SK-N-SH (cell line): Measurements from ENCODE around the gene GRAP. TPM values are rescaled to one million over a fixed set of nuclear protein-coding genes. Genes with fewer than 3 reads are reported as not detected.

Experiments used
- CTCF ChIA-PET: fragments of 300-600, 350-600 bp; formaldehyde crosslinking; extraction: SDS; loops from one replicate; lab custom pipeline; 2021; lab: Yijun Ruan, JAX
- POLR2A ChIA-PET: fragments of 350-600 bp; sonication (Branson Sonifier 250); formaldehyde crosslinking; extraction: SDS; loops from one replicate; lab custom pipeline; 2020; ENCODE audit warnings: antibody characterized with exemption, inconsistent platforms; lab: Yijun Ruan, JAX
- DNase-seq: peaks from one replicate; pipeline ENCODE4 v3.0.0; 2012
- H2AFZ ChIP-seq: fragments of 200-600 bp; sonication (generic); 2 replicates; pipeline ENCODE4 v1.8.1; 2016; ENCODE audit warnings: antibody characterized with exemption, mild to moderate bottlenecking, low read depth
- H3F3A ChIP-seq: fragments of 200-600 bp; sonication (generic); replicated peaks from 2 replicates; pipeline ENCODE3; 2016; ENCODE audit warnings: antibody characterized with exemption, mild to moderate bottlenecking; ENCODE audit not compliant: insufficient read depth
- H3K27ac ChIP-seq, 2 experiments: fragments of 200-500 bp in 1 of 2; fragments of 200-600 bp in 1 of 2; sonication (Bioruptor generic) in 1 of 2; sonication (generic), shearing (Covaris generic) in 1 of 2; 2 replicates each; pipeline versions ENCODE4 v1.5.1 to v1.6.1; 2014 to 2016; ENCODE audit warnings: low read depth in 2 of 2, inconsistent platforms in 1 of 2, low read length in 1 of 2, mild to moderate bottlenecking in 1 of 2, mixed read lengths in 1 of 2
- H3K27me3 ChIP-seq: fragments of 200-600 bp; sonication (generic), shearing (Covaris generic); 2 replicates; pipeline ENCODE4 v1.6.1; 2016; ENCODE audit warnings: mixed run types; ENCODE audit not compliant: insufficient read depth
- H3K36me3 ChIP-seq, 2 experiments: fragments of 200-500 bp in 1 of 2; fragments of 200-600 bp in 1 of 2; sonication (Bioruptor generic) in 1 of 2; sonication (generic) in 1 of 2; replicated peaks in 1 of 2; 2 replicates each; pipeline versions ENCODE3 to v1.5.1; 2014 to 2016; ENCODE audit warnings: low read length in 1 of 2, mild to moderate bottlenecking in 1 of 2; ENCODE audit not compliant: insufficient read depth in 2 of 2, control insufficient read depth in 1 of 2
- H3K4me1 ChIP-seq, 2 experiments: fragments of 200-500 bp in 1 of 2; fragments of 200-600 bp in 1 of 2; sonication (Bioruptor generic) in 1 of 2; sonication (generic), shearing (Covaris generic) in 1 of 2; 2 replicates each; pipeline versions ENCODE4 v1.5.1 to v1.6.1; 2014 to 2016; ENCODE audit warnings: low read depth in 1 of 2, low read length in 1 of 2, mixed run types in 1 of 2; ENCODE audit not compliant: insufficient read depth in 2 of 2, control insufficient read depth in 1 of 2
- H3K4me2 ChIP-seq: fragments of 200-600 bp; sonication (generic), shearing (Covaris generic); 2 replicates; pipeline ENCODE4 v1.6.1; 2017; ENCODE audit warnings: mixed run types
- H3K4me3 ChIP-seq, 2 experiments: fragments of 200-500 bp in 1 of 2; fragments of 200-600 bp in 1 of 2; sonication (Bioruptor generic) in 1 of 2; sonication (generic), shearing (Covaris generic) in 1 of 2; 2 replicates each; pipeline versions ENCODE4 v1.5.1 to v1.8.1; 2014 to 2016; ENCODE audit warnings: low read depth in 2 of 2, inconsistent platforms in 1 of 2, low read length in 1 of 2, mild to moderate bottlenecking in 1 of 2, mixed read lengths in 1 of 2, moderate library complexity in 1 of 2
- H3K79me2 ChIP-seq: fragments of 200-600 bp; sonication (generic); 2 replicates; pipeline ENCODE4 v1.8.1; 2017; ENCODE audit warnings: mild to moderate bottlenecking; ENCODE audit not compliant: insufficient read depth
- H3K9ac ChIP-seq: fragments of 200-600 bp; sonication (generic); 2 replicates; pipeline ENCODE4 v1.6.1; 2017; ENCODE audit warnings: mixed run types
- H3K9me2 ChIP-seq: fragments of 200-600 bp; sonication (generic); 2 replicates; pipeline ENCODE4 v1.6.1; 2017; ENCODE audit warnings: mixed run types
- H3K9me3 ChIP-seq: fragments of 200-600 bp; sonication (generic); 2 replicates; pipeline ENCODE4 v1.6.1; 2017; ENCODE audit warnings: mixed run types, mild to moderate bottlenecking, moderate library complexity
- H4K20me1 ChIP-seq: fragments of 200-600 bp; sonication (generic); 2 replicates; pipeline ENCODE4 v1.6.1; 2017; ENCODE audit warnings: mild to moderate bottlenecking, mixed run types; ENCODE audit not compliant: insufficient read depth
- CHD2 ChIP-seq: fragments of 150-350 bp; IDR thresholded peaks from 2 replicates; pipeline ENCODE4 v1.6.1; 2018; ENCODE audit warnings: low read length; ENCODE audit not compliant: partially characterized antibody
- EP300 ChIP-seq, 2 experiments: IDR thresholded peaks; 2 replicates each; pipeline versions ENCODE4 v1.4.0 to v1.6.1; 2012; ENCODE audit warnings: borderline replicate concordance in 1 of 2, low read depth in 1 of 2, low read length in 1 of 2
- EZH2phosphoT487 ChIP-seq: fragments of 200-600 bp; sonication (generic); IDR thresholded peaks from 2 replicates; pipeline ENCODE4 v1.6.1; 2017; ENCODE audit warnings: low read depth, mixed run types, mild to moderate bottlenecking, antibody characterized with exemption, moderate library complexity, borderline replicate concordance
- FOXM1 ChIP-seq: IDR thresholded peaks from 2 replicates; pipeline ENCODE4 v1.4.0; 2012; ENCODE audit warnings: low read depth, mild to moderate bottlenecking
- MAX ChIP-seq: IDR thresholded peaks from 2 replicates; pipeline ENCODE4 v1.4.0; 2012; ENCODE audit warnings: low read depth
- MEF2A ChIP-seq: IDR thresholded peaks from 2 replicates; pipeline ENCODE4 v1.4.0; 2012; ENCODE audit warnings: low read depth, borderline replicate concordance
- NRF1 ChIP-seq: IDR thresholded peaks from 2 replicates; pipeline ENCODE4 v1.6.1; 2012; ENCODE audit warnings: low read depth, mild to moderate bottlenecking, low read length
- PBX3 ChIP-seq: IDR thresholded peaks from 2 replicates; pipeline ENCODE4; 2012
- REST ChIP-seq: IDR thresholded peaks from 2 replicates; pipeline ENCODE4 v1.6.1; 2012; ENCODE audit warnings: mild to moderate bottlenecking, low read depth, low read length, moderate library complexity
- RFX5 ChIP-seq: IDR thresholded peaks from 2 replicates; pipeline ENCODE4 v1.6.1; 2012; ENCODE audit warnings: mild to moderate bottlenecking, improper control_type of control experiment, low read length
- SMC3 ChIP-seq: IDR thresholded peaks from 2 replicates; pipeline ENCODE4 v1.6.1; 2012; ENCODE audit warnings: low read depth, low read length, improper control_type of control experiment
- TCF12 ChIP-seq: IDR thresholded peaks from 2 replicates; pipeline ENCODE4 v1.4.0; 2012
- USF2 ChIP-seq: fragments of 150-350 bp; IDR thresholded peaks from 2 replicates; pipeline ENCODE4 v1.6.1; 2017; ENCODE audit warnings: antibody characterized with exemption, low read length, low read depth, borderline replicate concordance
- YY1 ChIP-seq: IDR thresholded peaks from 2 replicates; pipeline ENCODE4 v1.4.0; 2012; ENCODE audit warnings: low read depth, mild to moderate bottlenecking
- WGBS: methylation state at CpG from one replicate; pipeline ENCODE4 v1.1.6; 2017; ENCODE audit warnings: low lambda C conversion rate; 5-methylcytosine and 5-hydroxymethylcytosine counted together
- polyA plus RNA-seq, 3 experiments: library from polyadenylated mRNA; depleted of rRNA; stranded (reverse); fragments of >200 nt; gene quantifications; 2 replicates each; pipeline ENCODE4 v1.2.3, GENCODE V29; 2012
- TF ChIP-seq, protein P1 (sequence below): fragments of 200-600 bp; sonication (generic); IDR thresholded peaks from 2 replicates; pipeline ENCODE4 v1.6.1; 2017; ENCODE audit warnings: antibody characterized with exemption, mild to moderate bottlenecking, moderate library complexity
- TF ChIP-seq, protein P2 (sequence below): IDR thresholded peaks from 2 replicates; pipeline ENCODE4 v1.4.0; 2012; ENCODE audit warnings: low read depth, borderline replicate concordance

The GRAP gene
- polyA plus RNA-seq, 1 of the 3 experiments (the other 2 are of a cell fraction), result 0.02 TPM

DNA sequence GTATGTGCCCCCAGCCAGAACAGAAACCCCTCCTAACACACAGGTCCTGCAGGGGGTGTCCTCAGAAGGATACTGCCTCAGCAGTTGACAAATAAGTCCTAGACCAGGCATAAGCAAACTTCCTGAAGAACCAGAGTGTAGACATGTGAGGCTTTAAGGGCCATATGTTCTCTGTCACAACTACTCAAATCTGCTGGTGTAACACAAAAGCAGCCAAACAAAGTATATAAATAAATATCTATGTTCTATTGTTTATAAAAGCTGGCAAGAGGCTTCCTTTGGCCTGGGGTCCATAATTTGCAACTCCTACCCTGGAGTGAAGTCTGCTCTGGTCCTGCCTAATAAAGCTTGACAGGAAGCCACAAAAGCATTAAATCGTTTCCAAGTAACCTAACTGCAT is 52.1 kb downstream of the GRAP start:
- no peak overlapping the region for H3K27ac ChIP-seq
- no peaks in the 10 kb centered on the region for H3K9me2 ChIP-seq
- ChIA-PET CTCF (interaction anchor here (1.3 kb wide), 1 partner anchor 19 kb away, joined by 3 read pairs; no protein-coding TSS in a partner anchor), POLR2A (no interaction called here)
- no peaks in the 10 kb centered on the region; a peak in 1 of 4 replicates for H3K4me1 ChIP-seq
- H3K9me3 ChIP-seq, result peaks cover 15% of the 10 kb centered on the region; the same call in 1 of the 2 replicates
- no peaks in the 10 kb centered on the region for H3K27me3 ChIP-seq
- peaks cover 78% of the 10 kb centered on the region for H3K79me2 ChIP-seq
- 75% methylated on average over 1 of the region's 1 CpG for WGBS
- H3K36me3 ChIP-seq, result peaks cover 0 to 17% of the 10 kb centered on the region in 2 experiments
- DNase-seq, result no peak
- no peaks in the 10 kb centered on the region for H3F3A ChIP-seq
- TF ChIP-seq, protein P1, sequence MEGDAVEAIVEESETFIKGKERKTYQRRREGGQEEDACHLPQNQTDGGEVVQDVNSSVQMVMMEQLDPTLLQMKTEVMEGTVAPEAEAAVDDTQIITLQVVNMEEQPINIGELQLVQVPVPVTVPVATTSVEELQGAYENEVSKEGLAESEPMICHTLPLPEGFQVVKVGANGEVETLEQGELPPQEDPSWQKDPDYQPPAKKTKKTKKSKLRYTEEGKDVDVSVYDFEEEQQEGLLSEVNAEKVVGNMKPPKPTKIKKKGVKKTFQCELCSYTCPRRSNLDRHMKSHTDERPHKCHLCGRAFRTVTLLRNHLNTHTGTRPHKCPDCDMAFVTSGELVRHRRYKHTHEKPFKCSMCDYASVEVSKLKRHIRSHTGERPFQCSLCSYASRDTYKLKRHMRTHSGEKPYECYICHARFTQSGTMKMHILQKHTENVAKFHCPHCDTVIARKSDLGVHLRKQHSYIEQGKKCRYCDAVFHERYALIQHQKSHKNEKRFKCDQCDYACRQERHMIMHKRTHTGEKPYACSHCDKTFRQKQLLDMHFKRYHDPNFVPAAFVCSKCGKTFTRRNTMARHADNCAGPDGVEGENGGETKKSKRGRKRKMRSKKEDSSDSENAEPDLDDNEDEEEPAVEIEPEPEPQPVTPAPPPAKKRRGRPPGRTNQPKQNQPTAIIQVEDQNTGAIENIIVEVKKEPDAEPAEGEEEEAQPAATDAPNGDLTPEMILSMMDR, result no peak
- TF ChIP-seq MEF2A (no peak), NRF1 (no peak)
- no peak overlapping the region for H2AFZ ChIP-seq
- H3K4me2 ChIP-seq, result no peak overlapping the region
- H3K4me3 ChIP-seq, result no peak overlapping the region
- no peak overlapping the region for H3K9ac ChIP-seq
- no peaks in the 10 kb centered on the region for H4K20me1 ChIP-seq

DNA sequence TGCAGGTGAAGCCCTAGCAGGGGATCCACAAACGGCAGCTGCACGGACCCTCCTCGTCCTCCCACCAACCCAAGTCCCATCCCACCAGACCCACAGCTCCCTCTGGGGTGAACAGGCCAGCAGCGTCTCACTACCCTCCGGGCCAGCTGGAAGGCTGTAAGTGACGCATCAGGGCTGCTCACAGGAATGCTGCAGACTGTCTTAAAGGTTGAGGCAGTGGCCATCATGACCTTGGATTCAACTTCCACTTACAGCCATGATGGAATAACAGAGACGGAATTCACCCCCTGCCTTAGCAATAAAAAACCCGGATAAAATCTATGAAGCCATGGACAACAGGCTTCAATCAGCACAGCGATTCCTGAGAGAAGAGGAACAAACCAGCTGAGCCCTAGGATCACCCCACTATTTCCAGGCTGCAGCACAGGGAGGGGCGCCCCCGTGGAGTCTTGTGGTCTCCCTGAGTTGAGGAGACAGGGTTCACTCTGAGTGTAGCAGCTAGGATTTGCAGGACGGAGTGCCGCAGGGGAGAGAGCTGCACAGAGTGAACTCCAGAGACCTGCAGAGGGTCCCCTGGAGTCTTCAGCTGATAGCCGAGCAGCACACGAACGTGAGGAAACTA is 52.7 kb downstream of the GRAP start:
- Histone ChIP-seq H3K9me3 (peaks cover 15% of the 10 kb centered on the region; the same call in 1 of the 2 replicates), H3K9me2 (no peaks in the 10 kb centered on the region), H3K4me1 (no peaks in the 10 kb centered on the region; a peak in 1 of 4 replicates), H2AFZ (no peak overlapping the region), H3F3A (no peaks in the 10 kb centered on the region), H3K4me3 (no peak overlapping the region), H3K36me3 (peaks cover 0 to 17% of the 10 kb centered on the region in 2 experiments), H4K20me1 (no peaks in the 10 kb centered on the region), H3K79me2 (peaks cover 74% of the 10 kb centered on the region), H3K27ac (no peak overlapping the region; a peak in 1 of 4 replicates), H3K4me2 (no peak overlapping the region), H3K27me3 (no peaks in the 10 kb centered on the region), H3K9ac (no peak overlapping the region)
- POLR2A ChIA-PET, result no interaction called here
- WGBS, result 94% methylated on average over 16 of the region's 16 CpGs
- TF ChIP-seq TCF12, result no peak
- TF ChIP-seq, protein P2, sequence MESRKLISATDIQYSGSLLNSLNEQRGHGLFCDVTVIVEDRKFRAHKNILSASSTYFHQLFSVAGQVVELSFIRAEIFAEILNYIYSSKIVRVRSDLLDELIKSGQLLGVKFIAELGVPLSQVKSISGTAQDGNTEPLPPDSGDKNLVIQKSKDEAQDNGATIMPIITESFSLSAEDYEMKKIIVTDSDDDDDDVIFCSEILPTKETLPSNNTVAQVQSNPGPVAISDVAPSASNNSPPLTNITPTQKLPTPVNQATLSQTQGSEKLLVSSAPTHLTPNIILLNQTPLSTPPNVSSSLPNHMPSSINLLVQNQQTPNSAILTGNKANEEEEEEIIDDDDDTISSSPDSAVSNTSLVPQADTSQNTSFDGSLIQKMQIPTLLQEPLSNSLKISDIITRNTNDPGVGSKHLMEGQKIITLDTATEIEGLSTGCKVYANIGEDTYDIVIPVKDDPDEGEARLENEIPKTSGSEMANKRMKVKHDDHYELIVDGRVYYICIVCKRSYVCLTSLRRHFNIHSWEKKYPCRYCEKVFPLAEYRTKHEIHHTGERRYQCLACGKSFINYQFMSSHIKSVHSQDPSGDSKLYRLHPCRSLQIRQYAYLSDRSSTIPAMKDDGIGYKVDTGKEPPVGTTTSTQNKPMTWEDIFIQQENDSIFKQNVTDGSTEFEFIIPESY, result no peak
- no peak for TF ChIP-seq EZH2phosphoT487
- TF ChIP-seq SMC3, result no peak
- TF ChIP-seq YY1, result no peak
- no peak for TF ChIP-seq EP300 (IDR thresholded peaks at IDR 0.05; ENCODE audit: borderline replicate concordance in 1 of 2, low read depth in 1 of 2, low read length in 1 of 2)
- no peak for TF ChIP-seq RFX5
- TF ChIP-seq NRF1, result no peak
- no peak for TF ChIP-seq CHD2
- no peak for TF ChIP-seq PBX3
- TF ChIP-seq REST, result no peak
- no peak for TF ChIP-seq USF2
- no peak for TF ChIP-seq MAX
- TF ChIP-seq FOXM1, result no peak
- no peak for DNase-seq
- CTCF ChIA-PET, result interaction anchor here (1.3 kb wide), 1 partner anchor 18 kb away, joined by 3 read pairs; no protein-coding TSS in a partner anchor
